GM19438 (cell line): ENCODE measurements around the gene SH3RF3.

ENCODE experiments used
- ATAC-seq: cut with Tn5 transposase; IDR thresholded peaks from one replicate; pipeline ENCODE4 v1.9.1; 2021; ENCODE audit warnings: low read depth; ENCODE audit not compliant: unreplicated experiment

Gene SH3RF3

GRCh38 chr2:109367683-109368082 is 238.7 kb downstream of the SH3RF3 start:
- ATAC-seq: no peak

- no peak for ATAC-seq
Observed at GRCh38 chr2:109368798-109369197, 239.8 kb downstream of the SH3RF3 start.

GRCh38 chr2:109369671-109370191 is 240.7 kb downstream of the SH3RF3 start:
- no peak for ATAC-seq

GRCh38 chr2:109370399-109371035 is 241.5 kb downstream of the SH3RF3 start:
- ATAC-seq: no peak

GRCh38 chr2:109371481-109372170 is 242.6 kb downstream of the SH3RF3 start:
- no peak for ATAC-seq

- no peak for ATAC-seq
Observed at GRCh38 chr2:109372171-109372568, 243.2 kb downstream of the SH3RF3 start.

GRCh38 chr2:109372614-109373013 is 243.6 kb downstream of the SH3RF3 start:
- no peak for ATAC-seq

GRCh38 chr2:109373791-109374547 is 245.0 kb downstream of the SH3RF3 start:
- ATAC-seq: no peak

- ATAC-seq: no peak
Observed at GRCh38 chr2:109374548-109375130, 245.6 kb downstream of the SH3RF3 start.

GRCh38 chr2:109375131-109375561 is 246.1 kb downstream of the SH3RF3 start:
- ATAC-seq: no peak

GRCh38 chr2:109375656-109376055 is 246.7 kb downstream of the SH3RF3 start:
- no peak for ATAC-seq

GRCh38 chr2:109376115-109376514 is 247.1 kb downstream of the SH3RF3 start:
- ATAC-seq: no peak

GRCh38 chr2:109376796-109377495 is 247.9 kb downstream of the SH3RF3 start:
- ATAC-seq: no peak

GRCh38 chr2:109377976-109378375 is 249.0 kb downstream of the SH3RF3 start:
- no peak for ATAC-seq

- no peak for ATAC-seq
Observed at GRCh38 chr2:109378682-109379081, 249.7 kb downstream of the SH3RF3 start.

- ATAC-seq: no peak
Observed at GRCh38 chr2:109379507-109379906, 250.5 kb downstream of the SH3RF3 start.

GRCh38 chr2:109380502-109381326 is 251.7 kb downstream of the SH3RF3 start:
- ATAC-seq: no peak

GRCh38 chr2:109381327-109381820 is 252.4 kb downstream of the SH3RF3 start:
- ATAC-seq: no peak

GRCh38 chr2:109382226-109382895 is 253.4 kb downstream of the SH3RF3 start:
- ATAC-seq: no peak
